Measurements from ENCODE around the gene SPSB2.

SPSB2 gene

GRCh38 chr12:6830999-6831398, 42.1 kb downstream of the SPSB2 start:
- DNase-seq (ENCODE audit: low read depth), result no peak

GRCh38 chr12:6830286-6830890, 42.7 kb downstream of the SPSB2 start:
- DNase-seq (ENCODE audit: low read depth), result no peak

GRCh38 chr12:6829536-6830220, 43.4 kb downstream of the SPSB2 start:
- DNase-seq (ENCODE audit: low read depth), result no peak

- DNase-seq (ENCODE audit: low read depth), result no peak
These were observed 44.1 kb downstream of the SPSB2 start for GRCh38 chr12:6828781-6829535.

- no peak for DNase-seq (ENCODE audit: low read depth)
These were observed 44.9 kb downstream of the SPSB2 start, which contains the start of gene P3H3 for GRCh38 chr12:6827982-6828780. P3H3 (plus strand) TSS chr12:6828407; CDS start chr12:6828441, 34 bp downstream.

- no peak for DNase-seq (ENCODE audit: low read depth)
These were observed 45.6 kb downstream of the SPSB2 start for GRCh38 chr12:6827437-6827911.

GRCh38 chr12:6826734-6827436, 46.2 kb downstream of the SPSB2 start:
- no peak for DNase-seq (ENCODE audit: low read depth)

GRCh38 chr12:6826125-6826733, 46.9 kb downstream of the SPSB2 start:
- DNase-seq (ENCODE audit: low read depth), result no peak

- DNase-seq (ENCODE audit: low read depth), result no peak
These were observed 47.5 kb downstream of the SPSB2 start for GRCh38 chr12:6825398-6826124.

GRCh38 chr12:6824901-6825381, 48.2 kb downstream of the SPSB2 start:
- DNase-seq (ENCODE audit: low read depth), result no peak

- no peak for DNase-seq (ENCODE audit: low read depth)
These were observed 48.9 kb downstream of the SPSB2 start for GRCh38 chr12:6824085-6824775.

- no peak for DNase-seq (ENCODE audit: low read depth)
These were observed 49.7 kb downstream of the SPSB2 start for GRCh38 chr12:6823182-6824084.

- no peak for DNase-seq (ENCODE audit: low read depth)
These were observed 50.5 kb downstream of the SPSB2 start for GRCh38 chr12:6822426-6823135.

- DNase-seq (ENCODE audit: low read depth), result no peak
These were observed 51.3 kb downstream of the SPSB2 start, which contains the start of gene GPR162 for GRCh38 chr12:6821591-6822425. GPR162 (plus strand) TSS chr12:6821821; CDS start chr12:6823899, 2,078 bp downstream.

All from non-pigmented ciliary epithelial cell (primary cell).